Measurements from ENCODE around the gene AGBL1. TPM values are rescaled to one million over a fixed set of nuclear protein-coding genes. Genes with fewer than 3 reads are reported as not detected.

The AGBL1 gene
- total RNA-seq, 1 experiment from 2014 or later, result not detected

GRCh38 chr15:86813892-86814291 is 734.2 kb downstream of the AGBL1 start:
- no peak for DNase-seq (ENCODE audit: low spot score)
- H3K4me3 ChIP-seq (ENCODE audit: low read depth, low read length, poor library complexity, severe bottlenecking), result no peak overlapping the region
- no peaks in the 10 kb centered on the region for H3K36me3 ChIP-seq (ENCODE audit: insufficient read depth, low read length, poor library complexity, severe bottlenecking)
- CTCF ChIA-PET, result no interaction called here
- intact Hi-C loops (cut with micrococcal nuclease; ENCODE audit: unreplicated experiment), result no loop called here
- no TSS peak for BruUV-seq (replicated peaks)
- TF ChIP-seq CTCF (conservative IDR thresholded peaks at IDR 0.05; ENCODE audit: low read depth, low read length), result no peak
- H3K27ac ChIP-seq (ENCODE audit: low read depth, low read length, poor library complexity, severe bottlenecking), result no peak overlapping the region
- no peaks in the 10 kb centered on the region for H3K4me1 ChIP-seq (ENCODE audit: insufficient read depth, low read length, poor library complexity, severe bottlenecking)
- POLR2A ChIA-PET (ENCODE audit: low non-redundant PET), result no interaction called here
- H3K9me3 ChIP-seq (ENCODE audit: low read depth, low read length, poor library complexity, severe bottlenecking), result peaks cover 9% of the 10 kb centered on the region
- no peaks in the 10 kb centered on the region for H3K27me3 ChIP-seq (replicated peaks; ENCODE audit: insufficient read depth, low read depth, low read length, poor library complexity)

DNA sequence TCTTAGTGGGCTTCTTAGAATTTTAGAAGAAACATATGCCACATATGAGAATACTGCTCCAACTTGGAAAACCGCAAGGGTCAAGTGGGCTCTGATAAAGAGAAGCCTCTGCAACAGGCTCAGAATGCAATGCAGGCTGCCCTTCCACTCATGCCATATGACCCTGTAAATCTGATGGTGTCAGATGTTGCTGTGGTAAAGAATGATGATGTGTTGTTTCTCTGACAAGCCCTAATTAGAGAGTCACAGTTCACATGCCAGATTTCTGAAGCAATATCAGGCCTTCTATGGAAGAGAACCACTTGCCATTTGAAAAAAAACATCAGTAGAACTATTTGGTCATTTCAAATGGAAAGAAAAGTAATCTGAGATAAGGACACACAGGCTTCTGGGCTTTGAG is 749.6 kb downstream of the AGBL1 start:
- H3K4me1 ChIP-seq (ENCODE audit: insufficient read depth, low read length, poor library complexity, severe bottlenecking), result no peaks in the 10 kb centered on the region

DNA sequence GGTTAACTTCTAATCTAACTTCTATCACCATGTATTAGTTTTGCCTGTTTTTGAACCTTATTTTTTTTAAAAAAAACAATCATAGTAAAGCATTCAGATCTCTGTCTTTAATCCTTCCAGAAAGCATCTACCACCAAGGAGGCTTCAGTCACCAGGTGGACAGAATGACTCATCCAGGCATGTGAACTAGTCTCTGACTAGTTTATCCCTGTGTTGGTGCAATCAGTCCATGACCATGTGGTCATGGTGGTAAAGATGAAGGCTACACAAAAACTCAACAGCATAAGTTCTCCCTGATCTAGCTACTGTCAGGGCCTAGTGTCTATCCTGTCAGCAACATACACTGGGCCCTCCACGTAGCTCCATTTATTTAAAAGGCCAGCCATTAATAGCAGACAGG is 750.6 kb downstream of the AGBL1 start:
- no peak overlapping the region for H3K27ac ChIP-seq (ENCODE audit: low read depth, low read length, poor library complexity, severe bottlenecking)
- BruUV-seq (replicated peaks), result no TSS peak
- peaks cover 8% of the 10 kb centered on the region for H3K9me3 ChIP-seq (ENCODE audit: low read depth, low read length, poor library complexity, severe bottlenecking)
- no peaks in the 10 kb centered on the region for H3K36me3 ChIP-seq (ENCODE audit: insufficient read depth, low read length, poor library complexity, severe bottlenecking)
- POLR2A ChIA-PET (ENCODE audit: low non-redundant PET), result no interaction called here
- no peaks in the 10 kb centered on the region for H3K4me1 ChIP-seq (ENCODE audit: insufficient read depth, low read length, poor library complexity, severe bottlenecking)
- intact Hi-C loops (cut with micrococcal nuclease; ENCODE audit: unreplicated experiment), result no loop called here
- CTCF ChIA-PET, result no interaction called here
- no peaks in the 10 kb centered on the region for H3K27me3 ChIP-seq (replicated peaks; ENCODE audit: insufficient read depth, low read depth, low read length, poor library complexity)
- H3K4me3 ChIP-seq (ENCODE audit: low read depth, low read length, poor library complexity, severe bottlenecking), result no peak overlapping the region
- TF ChIP-seq CTCF (conservative IDR thresholded peaks at IDR 0.05; ENCODE audit: low read depth, low read length) (no peak), EZH2 (IDR thresholded peaks at IDR 0.05; ENCODE audit: borderline replicate concordance, low read depth, low read length, poor library complexity, severe bottlenecking) (no peak)
- no peak for DNase-seq (ENCODE audit: low spot score)

More for the DNA sequence above, 749.6 kb downstream of the AGBL1 start:
- Histone ChIP-seq H3K36me3 (ENCODE audit: insufficient read depth, low read length, poor library complexity, severe bottlenecking) (no peaks in the 10 kb centered on the region), H3K27me3 (replicated peaks; ENCODE audit: insufficient read depth, low read depth, low read length, poor library complexity) (no peaks in the 10 kb centered on the region), H3K27ac (ENCODE audit: low read depth, low read length, poor library complexity, severe bottlenecking) (no peak overlapping the region), H3K4me3 (ENCODE audit: low read depth, low read length, poor library complexity, severe bottlenecking) (no peak overlapping the region), H3K9me3 (ENCODE audit: low read depth, low read length, poor library complexity, severe bottlenecking) (peaks cover under 1% of the 10 kb centered on the region)
- TF ChIP-seq CTCF (conservative IDR thresholded peaks at IDR 0.05; ENCODE audit: low read depth, low read length) (no peak), EZH2 (IDR thresholded peaks at IDR 0.05; ENCODE audit: borderline replicate concordance, low read depth, low read length, poor library complexity, severe bottlenecking) (no peak)
- no peak for DNase-seq (ENCODE audit: low spot score)
- ChIA-PET POLR2A (ENCODE audit: low non-redundant PET) (no interaction called here), CTCF (no interaction called here)
- intact Hi-C loops (cut with micrococcal nuclease; ENCODE audit: unreplicated experiment), result no loop called here
- no TSS peak for BruUV-seq (replicated peaks)
